ENCODE results near the gene ARHGEF28. TPM values are rescaled to one million over a fixed set of nuclear protein-coding genes. Genes with fewer than 3 reads are reported as not detected.

ARHGEF28 gene
- total RNA-seq, 1 donor from 2014 or later, result 0.93 TPM

GRCh38 chr5:73793911-73794310, 167.9 kb downstream of the ARHGEF28 start:
- H3K4me1 Mint-ChIP-seq, result no peaks in the 10 kb centered on the region
- no peaks in the 10 kb centered on the region for H3K36me3 Mint-ChIP-seq (ENCODE audit: low read depth)
- no peaks in the 10 kb centered on the region for H3K27me3 Mint-ChIP-seq (ENCODE audit: low read depth)
- no peak for DNase-seq (ENCODE audit: low read depth, low spot score)
- H3K4me3 Mint-ChIP-seq, result no peak overlapping the region
- H3K9me3 Mint-ChIP-seq, result peaks cover 3% of the 10 kb centered on the region
- no peak overlapping the region for H3K27ac Mint-ChIP-seq (ENCODE audit: unreplicated experiment)
- TF ChIP-seq CTCF (conservative IDR thresholded peaks at IDR 0.05), result no peak

- no peak for TF ChIP-seq CTCF (conservative IDR thresholded peaks at IDR 0.05)
- Mint-ChIP-seq H3K27ac (ENCODE audit: unreplicated experiment) (peak overlapping the region; percentile 70), H3K9me3 (peaks cover 3% of the 10 kb centered on the region), H3K27me3 (ENCODE audit: low read depth) (no peaks in the 10 kb centered on the region), H3K4me3 (no peak overlapping the region), H3K36me3 (ENCODE audit: low read depth) (no peaks in the 10 kb centered on the region), H3K4me1 (no peaks in the 10 kb centered on the region)
- DNase-seq (ENCODE audit: low read depth, low spot score), result no peak
Measured at GRCh38 chr5:73796164-73797131, 170.5 kb downstream of the ARHGEF28 start.

- Mint-ChIP-seq H3K4me1 (no peaks in the 10 kb centered on the region), H3K9me3 (peaks cover 3% of the 10 kb centered on the region), H3K27me3 (ENCODE audit: low read depth) (no peaks in the 10 kb centered on the region), H3K27ac (ENCODE audit: unreplicated experiment) (no peak overlapping the region), H3K4me3 (no peak overlapping the region), H3K36me3 (ENCODE audit: low read depth) (no peaks in the 10 kb centered on the region)
- DNase-seq (ENCODE audit: low read depth, low spot score), result no peak
- TF ChIP-seq CTCF (conservative IDR thresholded peaks at IDR 0.05), result no peak
Measured at GRCh38 chr5:73797132-73797510, 171.1 kb downstream of the ARHGEF28 start.

- no peak overlapping the region for H3K27ac Mint-ChIP-seq (ENCODE audit: unreplicated experiment)
- no peaks in the 10 kb centered on the region for H3K36me3 Mint-ChIP-seq (ENCODE audit: low read depth)
- no peak for TF ChIP-seq CTCF (conservative IDR thresholded peaks at IDR 0.05)
- H3K4me3 Mint-ChIP-seq, result no peak overlapping the region
- H3K9me3 Mint-ChIP-seq, result peaks cover 3% of the 10 kb centered on the region
- H3K4me1 Mint-ChIP-seq, result no peaks in the 10 kb centered on the region
- H3K27me3 Mint-ChIP-seq (ENCODE audit: low read depth), result no peaks in the 10 kb centered on the region
- DNase-seq (ENCODE audit: low read depth, low spot score), result no peak
Measured at GRCh38 chr5:73799401-73799972, 173.5 kb downstream of the ARHGEF28 start.

- H3K36me3 Mint-ChIP-seq (ENCODE audit: low read depth), result no peaks in the 10 kb centered on the region
- no peaks in the 10 kb centered on the region for H3K4me1 Mint-ChIP-seq
- DNase-seq (ENCODE audit: low read depth, low spot score), result no peak
- no peak for TF ChIP-seq CTCF (conservative IDR thresholded peaks at IDR 0.05)
- peaks cover 3% of the 10 kb centered on the region for H3K9me3 Mint-ChIP-seq
- no peak overlapping the region for H3K27ac Mint-ChIP-seq (ENCODE audit: unreplicated experiment)
- no peak overlapping the region for H3K4me3 Mint-ChIP-seq
- H3K27me3 Mint-ChIP-seq (ENCODE audit: low read depth), result peaks cover 5% of the 10 kb centered on the region
Measured at GRCh38 chr5:73801686-73802085, 175.7 kb downstream of the ARHGEF28 start.

Data from neural crest cell (in vitro differentiated cells).